ENCODE results near the gene MMRN2.
"Not testable (repeated sequence)": the region's sequence is repeated elsewhere in the genome, so short reads cannot be mapped to it uniquely, and the experiment has no call there.

Gene MMRN2

DNA sequence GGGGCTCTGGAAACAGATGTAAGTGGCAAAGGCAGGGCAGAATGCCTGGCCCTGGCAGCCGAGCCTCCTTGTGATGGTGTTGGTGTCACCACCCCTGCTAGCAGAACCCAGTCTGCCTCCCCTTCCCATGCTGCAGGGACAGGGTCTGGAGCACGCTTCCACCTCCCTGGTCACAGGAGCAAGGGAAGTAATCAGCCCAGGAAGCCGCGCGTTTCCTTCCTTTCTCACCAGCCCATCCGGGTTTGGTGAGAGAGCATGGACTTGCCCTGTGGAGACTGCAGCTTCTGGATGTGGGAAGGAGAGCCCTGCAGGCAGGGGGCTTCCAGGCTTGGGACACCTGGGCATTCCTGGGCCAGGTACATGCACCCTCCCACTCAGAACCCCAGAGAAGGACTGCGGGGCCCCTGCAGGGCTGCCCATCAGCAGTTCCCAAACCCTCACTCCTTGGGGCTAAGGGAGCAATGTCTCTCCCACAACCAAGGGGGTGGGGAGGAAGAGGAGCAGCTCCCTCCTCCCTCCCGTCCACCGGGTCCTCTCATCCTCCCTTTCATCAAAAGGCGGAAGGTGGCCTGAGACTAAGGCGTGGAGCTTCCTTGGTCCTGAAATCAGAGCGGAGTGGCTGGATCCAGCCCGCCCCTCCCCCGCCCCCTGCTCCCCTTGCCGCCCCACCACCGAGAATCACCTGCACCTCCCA is 1.8 kb downstream of the MMRN2 start:
- DNase-seq: no peak

DNA sequence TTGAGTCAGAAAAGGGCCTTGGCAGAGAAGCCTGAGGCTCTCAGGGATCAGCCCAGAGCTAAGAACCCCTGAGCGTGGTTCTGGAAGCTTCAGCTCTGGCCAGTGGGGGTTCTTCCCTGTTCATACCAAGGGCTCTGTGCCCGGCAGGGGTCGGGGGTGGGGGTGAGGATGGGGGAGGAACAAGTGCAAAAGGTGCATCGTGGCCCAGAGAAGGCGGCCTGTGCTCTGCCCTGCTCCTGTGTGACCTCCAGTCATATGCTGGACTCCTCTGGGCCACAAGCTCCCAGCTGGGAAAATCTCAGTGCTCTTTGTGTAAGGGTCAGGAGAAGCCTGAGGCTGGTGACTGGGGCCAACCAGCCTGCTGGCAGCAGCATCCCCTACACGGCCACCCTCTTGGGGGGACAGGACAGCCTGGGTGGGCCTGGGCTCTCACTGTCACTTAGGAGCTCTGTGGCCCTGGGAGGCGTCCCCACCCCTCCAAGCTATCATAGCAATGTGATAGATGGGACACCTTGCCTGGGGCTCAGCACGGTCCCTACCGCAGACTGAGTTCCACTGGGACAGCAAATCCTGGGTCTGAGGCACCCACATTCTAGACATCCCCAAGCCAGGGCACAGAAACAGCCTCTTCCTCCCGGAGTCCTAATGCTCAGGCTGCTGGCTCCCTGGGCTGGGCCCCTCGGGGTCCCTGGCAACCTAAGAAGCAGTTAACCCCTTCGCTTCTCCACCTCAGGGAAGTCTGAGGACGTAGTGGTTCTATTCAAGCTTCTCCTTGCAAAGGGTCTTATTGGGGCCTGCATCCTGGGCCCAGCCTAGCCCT is 2.5 kb downstream of the MMRN2 start:
- no peak for DNase-seq

- DNase-seq: no peak
Measured at GRCh38 chr10:86953747-86954680, 3.4 kb downstream of the MMRN2 start.

- DNase-seq: not testable (repeated sequence)
Measured at GRCh38 chr10:86952697-86953096, 4.7 kb downstream of the MMRN2 start.

DNA sequence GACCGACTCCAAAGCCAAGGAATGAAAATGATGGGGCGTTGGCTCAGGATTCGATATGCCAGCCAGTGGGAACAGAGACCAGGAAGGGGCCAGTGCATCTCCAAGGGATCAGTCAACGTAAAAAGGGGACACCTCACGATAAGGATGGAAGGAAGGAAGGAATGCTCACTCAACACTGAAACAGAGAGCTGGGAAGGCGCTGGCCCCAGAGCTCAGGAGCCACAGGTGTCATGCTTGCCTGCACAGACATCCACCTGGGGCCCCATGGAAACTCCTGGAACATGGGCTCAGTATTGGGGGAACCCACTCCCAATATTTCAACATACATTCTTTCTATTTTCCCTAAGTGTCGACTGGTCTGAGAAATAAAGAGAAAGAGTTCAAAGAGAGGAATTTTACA is 5.3 kb downstream of the MMRN2 start:
- no peak for DNase-seq

DNA sequence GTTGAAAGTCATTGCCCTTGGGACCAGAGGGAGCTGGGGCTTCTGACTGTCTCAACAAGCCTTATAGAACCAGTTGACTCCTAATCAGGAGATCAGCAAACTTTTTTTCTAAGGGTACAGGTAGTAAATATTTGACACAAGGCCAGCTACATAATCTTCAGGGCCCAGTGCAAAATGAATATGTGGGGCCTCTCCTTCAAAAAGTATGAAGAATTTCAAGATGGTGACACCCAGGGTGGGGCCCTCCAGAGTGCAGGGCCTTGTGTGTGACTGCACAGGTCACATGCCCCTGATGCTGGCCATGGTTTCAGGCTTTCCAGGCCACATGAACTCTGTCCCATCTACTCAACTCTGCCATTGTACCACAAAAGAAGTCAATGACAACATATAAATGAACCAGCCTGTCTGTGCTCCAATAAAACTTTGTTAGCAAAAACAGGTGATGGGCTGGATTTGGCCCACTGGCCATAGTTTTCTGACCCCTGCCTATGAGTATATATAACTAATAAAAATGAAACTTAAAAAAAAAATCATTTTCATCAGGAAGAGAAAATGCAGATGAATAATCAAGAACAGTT is 6.1 kb downstream of the MMRN2 start:
- no peak for DNase-seq

DNA sequence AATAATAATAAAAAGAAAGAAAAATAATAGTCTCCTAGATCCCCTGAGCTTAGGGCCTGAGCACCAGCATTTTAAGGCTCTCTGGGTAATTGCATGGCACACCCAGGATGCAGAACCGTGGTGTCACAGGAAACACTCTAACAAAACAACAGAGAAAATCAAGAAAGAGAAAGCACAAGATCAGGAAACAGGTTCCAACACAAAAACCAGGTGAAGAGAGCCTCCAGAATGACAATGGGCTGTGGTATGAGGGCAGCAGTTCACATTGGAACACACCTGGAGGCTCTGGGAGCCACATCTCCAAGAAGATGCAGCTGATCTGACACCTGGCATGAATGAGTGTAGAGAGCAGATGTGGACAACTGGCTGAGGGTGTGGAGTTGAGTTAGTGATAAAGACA is 7.1 kb downstream of the MMRN2 start:
- DNase-seq: no peak

- not testable (repeated sequence) for DNase-seq
Measured at GRCh38 chr10:86947806-86948205, 9.6 kb downstream of the MMRN2 start.

- DNase-seq: no peak
Measured at GRCh38 chr10:86946213-86947155, 10.9 kb downstream of the MMRN2 start.

DNA sequence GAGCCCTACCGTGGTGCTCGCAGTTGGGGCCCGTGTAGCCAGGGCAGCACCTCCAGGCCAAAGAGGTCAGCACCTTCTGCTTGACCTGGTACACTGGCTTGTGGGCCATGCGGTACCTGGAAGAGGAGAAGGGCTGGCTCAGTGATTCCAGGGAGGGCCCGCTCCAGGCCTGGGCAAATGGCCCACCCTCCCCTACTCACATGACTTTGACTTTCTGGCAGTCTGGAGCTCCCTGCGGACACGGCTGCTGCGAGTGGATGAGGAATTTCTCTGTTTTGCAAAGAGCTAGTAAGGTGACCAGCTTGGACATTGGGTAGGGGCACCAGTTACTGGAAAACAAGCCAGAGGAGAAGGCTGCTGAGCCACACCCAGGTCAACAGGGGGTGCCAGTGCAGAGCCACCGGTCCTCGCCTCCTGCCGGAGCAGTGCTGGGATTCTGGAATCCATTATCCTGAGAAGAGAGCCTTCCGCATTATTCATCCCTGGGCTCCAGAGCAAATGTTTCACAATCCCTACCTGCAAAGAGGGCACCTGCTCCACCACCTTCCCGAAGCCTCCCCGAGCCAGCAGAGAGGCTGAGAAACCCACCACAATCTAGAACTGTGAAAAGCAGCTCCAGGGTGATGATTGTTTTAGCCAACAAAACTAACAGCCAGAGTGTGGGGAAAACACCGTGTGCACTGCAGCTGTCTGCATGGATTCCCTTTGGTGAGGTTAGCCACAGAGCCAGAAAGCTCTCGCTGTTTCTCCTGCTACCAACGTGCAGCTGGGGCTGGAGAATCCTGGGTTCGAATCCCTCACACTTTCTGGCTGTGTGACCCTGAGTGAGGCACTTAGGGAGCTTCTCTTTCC is 11.8 kb downstream of the MMRN2 start:
- DNase-seq: no peak

GRCh38 chr10:86944907-86945306 is 12.5 kb downstream of the MMRN2 start:
- no peak for DNase-seq

- no peak for DNase-seq
Measured at GRCh38 chr10:86944471-86944870, 12.9 kb downstream of the MMRN2 start.

DNA sequence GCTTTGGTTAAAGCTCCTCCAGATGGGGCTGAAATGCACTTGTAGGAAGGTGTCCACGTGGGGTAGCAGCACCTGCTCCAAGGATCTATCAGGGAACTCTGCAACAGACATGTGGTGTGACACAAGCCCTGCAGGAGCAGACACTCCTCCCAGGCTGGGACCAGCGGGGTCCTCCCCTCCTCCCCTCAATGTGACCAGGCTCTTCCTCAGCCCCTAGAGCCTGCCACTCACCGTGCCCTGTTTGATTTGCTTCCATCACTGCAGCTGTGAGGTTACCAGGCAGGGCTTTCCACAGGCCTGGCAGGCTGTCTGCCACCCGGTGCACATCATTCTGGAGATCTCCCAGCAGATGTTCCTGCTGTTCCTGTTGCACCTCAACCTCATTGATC is 13.4 kb downstream of the MMRN2 start:
- no peak for DNase-seq

DNA sequence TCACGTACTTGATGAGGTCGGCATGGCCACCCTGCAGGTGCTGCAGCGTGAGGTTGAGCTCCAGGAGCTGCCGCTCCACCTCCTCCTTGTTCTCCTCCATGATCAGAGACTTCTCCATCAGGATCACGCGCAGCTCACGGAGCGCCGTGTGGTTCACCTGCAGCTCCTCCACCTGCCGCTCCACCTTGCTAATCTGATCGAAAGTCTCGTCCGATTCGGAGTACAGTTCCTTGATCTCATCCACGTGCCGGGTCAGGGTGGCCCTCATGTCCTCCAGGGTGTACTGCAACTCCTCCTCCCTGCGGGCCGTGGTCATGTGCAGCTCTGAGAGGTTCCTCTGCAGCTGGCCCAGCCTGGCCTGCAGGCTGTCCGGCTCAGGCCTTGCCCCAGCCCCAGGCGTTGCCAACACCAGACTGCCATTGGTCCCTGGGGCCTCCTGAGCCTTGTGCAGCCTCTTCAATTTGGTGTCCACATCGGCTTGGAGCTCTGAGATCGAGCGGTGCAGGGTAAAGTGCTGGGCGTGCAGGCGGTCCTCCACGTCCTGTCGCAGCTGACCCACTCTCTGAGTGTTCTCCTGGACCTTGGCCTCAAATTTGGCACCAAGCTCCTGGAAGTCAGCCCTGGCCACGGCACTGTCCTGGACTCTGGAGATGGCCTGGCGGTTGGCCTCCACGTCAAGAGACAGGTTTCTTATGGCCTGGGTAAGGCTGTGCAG is 13.9 kb downstream of the MMRN2 start:
- no peak for DNase-seq

GRCh38 chr10:86942441-86943315 is 14.7 kb downstream of the MMRN2 start:
- DNase-seq: no peak

- DNase-seq: no peak
Measured at GRCh38 chr10:86941991-86942421, 15.4 kb downstream of the MMRN2 start.

GRCh38 chr10:86941426-86941825 is 16.0 kb downstream of the MMRN2 start:
- no peak for DNase-seq

- DNase-seq: no peak
Measured at GRCh38 chr10:86940677-86941076, 16.7 kb downstream of the MMRN2 start.

DNA sequence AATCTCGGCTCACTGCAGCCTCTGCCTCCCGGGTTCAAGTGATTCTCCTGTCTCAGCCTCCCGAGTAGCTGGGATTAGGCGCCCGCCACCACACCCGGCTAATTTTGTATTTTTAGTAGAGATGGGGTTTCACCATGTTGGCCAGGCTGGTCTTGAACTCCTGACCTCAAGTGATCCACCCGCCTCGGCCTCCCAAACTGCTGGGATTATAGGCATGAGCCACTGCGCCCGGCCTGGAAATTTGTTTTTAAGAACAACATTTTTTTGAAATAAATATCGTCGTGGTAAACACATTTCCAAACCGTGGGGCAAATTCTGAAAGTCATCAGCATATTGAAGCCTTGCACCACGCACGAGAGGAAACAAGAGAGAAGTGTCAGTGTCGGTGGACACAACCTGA is 17.3 kb downstream of the MMRN2 start:
- not testable (repeated sequence) for DNase-seq
